ENCODE measurements around the gene ST3GAL5.

Gene ST3GAL5

DNA sequence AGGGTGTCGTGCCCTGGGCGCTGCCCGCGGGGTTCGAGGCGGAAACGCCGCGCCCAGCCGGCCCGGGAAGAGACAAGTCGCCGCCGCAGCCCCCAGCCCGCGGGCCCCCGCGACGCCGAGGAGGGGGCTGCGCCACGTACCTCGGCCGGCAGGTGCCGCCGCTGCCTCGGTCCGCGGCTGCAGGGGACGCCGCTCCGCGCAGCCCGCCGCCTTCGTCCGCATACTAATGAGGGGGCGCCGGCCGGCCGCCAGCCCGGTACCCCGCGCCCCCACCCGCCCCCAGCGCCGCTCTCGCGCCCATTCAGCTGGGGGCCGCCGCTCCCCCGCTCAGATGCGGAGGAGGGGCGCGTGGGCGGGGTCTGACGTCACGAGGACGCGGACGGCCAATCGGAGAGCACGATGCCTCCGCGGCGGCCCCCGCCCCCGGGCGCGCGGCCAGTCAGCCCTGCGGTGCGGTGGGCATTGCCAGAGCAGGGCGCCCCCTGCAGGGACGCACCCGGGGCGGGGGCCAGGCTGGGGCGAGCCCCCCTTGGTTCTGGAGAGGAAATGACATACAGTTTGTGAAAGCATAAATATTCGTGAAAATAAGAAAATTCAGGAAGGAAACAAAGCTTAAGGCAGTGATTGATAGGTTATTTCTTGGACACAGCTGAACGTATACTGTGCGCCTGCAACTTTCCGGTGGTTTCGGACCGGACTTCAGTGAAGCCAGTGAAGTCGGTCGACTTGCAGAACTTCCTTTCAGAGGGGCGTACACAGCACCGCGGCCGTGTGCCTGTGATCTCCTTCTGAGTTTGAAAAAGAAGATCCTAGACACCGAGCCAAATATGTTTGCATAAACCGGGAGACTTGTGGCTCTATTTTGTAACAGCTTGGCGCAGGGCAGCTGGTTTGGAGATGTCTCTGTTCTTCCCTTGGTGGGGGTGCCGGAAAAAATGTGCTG is at the start of gene ST3GAL5:
ST3GAL5 (minus strand) TSS at position 307 of the 943 bp plus-strand sequence; CDS start at position 222, 85 bp downstream.
- H3K4me3 ChIP-seq (ENCODE audit: low read depth, low read length) = peak within 1 kb of the TSS; percentile 64
- peak; percentile 53 for DNase-seq (ENCODE audit: low read depth)
- TF ChIP-seq CTCF (IDR thresholded peaks at IDR 0.05; ENCODE audit: low read depth, low read length, missing control alignments) = peak; percentile 69

DNA sequence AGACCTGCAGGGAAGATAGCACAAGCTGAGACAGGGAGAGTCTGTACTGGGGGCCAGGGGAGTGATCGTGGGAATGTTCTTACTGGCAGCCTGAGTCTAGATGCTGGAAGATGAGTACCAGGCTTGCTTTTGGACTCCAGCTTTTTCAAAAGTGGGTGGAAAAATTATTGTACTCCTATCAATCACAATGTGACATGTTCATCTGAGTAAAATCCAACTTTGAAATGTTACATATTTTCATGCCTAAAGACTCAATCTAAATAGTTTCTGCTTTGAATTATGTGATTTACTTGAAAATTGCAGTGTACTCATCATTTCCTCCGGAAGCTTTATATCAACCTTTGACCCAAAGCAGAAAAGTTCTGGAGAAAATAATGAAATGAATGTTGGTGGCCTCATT is 49.7 kb upstream of the ST3GAL5 start:
- no peak overlapping the region for H3K4me3 ChIP-seq (ENCODE audit: low read depth, low read length)
- no peak for DNase-seq (ENCODE audit: low read depth)
- TF ChIP-seq CTCF (IDR thresholded peaks at IDR 0.05; ENCODE audit: low read depth, low read length, missing control alignments) = no peak

DNA sequence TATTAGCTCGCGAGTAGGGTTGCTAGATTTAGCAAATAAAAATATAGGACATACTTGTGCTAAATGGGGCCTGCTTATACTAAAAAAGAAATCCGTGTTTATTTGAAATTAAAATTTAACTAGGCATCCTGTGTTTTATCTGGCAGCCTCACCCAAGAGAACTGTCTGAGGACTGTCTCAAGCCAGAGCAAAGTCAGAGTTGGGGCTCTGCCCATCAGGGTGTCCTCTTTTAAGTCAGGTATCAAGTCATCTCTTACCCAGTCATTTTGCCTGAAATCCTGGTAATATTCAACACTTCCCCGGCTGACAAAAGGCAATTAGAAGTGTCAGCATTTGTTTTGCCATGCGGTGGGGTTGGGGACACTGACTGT is 48.3 kb upstream of the ST3GAL5 start:
- DNase-seq (ENCODE audit: low read depth) = no peak
- no peak for TF ChIP-seq CTCF (IDR thresholded peaks at IDR 0.05; ENCODE audit: low read depth, low read length, missing control alignments)
- no peak overlapping the region for H3K4me3 ChIP-seq (ENCODE audit: low read depth, low read length)

DNA sequence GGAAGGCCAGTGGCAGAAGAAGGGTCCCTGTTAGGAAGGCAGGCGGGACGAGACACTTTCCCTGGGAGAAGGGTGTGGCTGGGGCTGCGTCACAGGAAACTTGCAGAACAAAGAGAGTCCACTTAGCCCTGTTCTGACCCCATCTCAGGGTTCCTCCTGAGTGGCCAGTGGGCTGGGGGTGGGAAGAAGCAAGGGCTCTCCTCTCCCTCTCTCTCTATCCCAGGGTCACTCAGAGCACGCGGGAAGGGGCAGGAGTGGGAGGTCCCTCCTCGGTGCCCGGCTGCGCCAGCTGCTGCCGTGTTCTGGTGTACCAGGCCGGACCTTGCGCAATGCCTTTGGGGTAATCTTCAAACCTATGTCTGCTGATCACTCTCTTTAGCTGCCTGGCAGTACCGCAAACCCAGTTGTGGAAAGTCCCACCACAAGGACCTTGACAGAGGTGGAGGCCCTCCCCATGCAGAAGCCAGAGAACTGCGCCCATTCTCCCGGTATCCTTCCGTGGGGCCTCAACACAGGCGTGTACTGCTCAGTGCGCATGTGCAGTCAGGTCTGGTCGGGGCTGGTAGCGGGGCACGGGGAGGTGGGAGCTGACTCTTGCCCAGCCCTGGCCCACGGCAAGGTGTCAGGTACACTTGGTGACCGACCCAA is 47.8 kb upstream of the ST3GAL5 start:
- TF ChIP-seq CTCF (IDR thresholded peaks at IDR 0.05; ENCODE audit: low read depth, low read length, missing control alignments) = no peak
- no peak overlapping the region for H3K4me3 ChIP-seq (ENCODE audit: low read depth, low read length)
- no peak for DNase-seq (ENCODE audit: low read depth)

- no peak for TF ChIP-seq CTCF (IDR thresholded peaks at IDR 0.05; ENCODE audit: low read depth, low read length, missing control alignments)
- DNase-seq (ENCODE audit: low read depth) = no peak
- H3K4me3 ChIP-seq (ENCODE audit: low read depth, low read length) = no peak overlapping the region
Measured at GRCh38 chr2:85935746-85936208, 47.0 kb upstream of the ST3GAL5 start.

- DNase-seq (ENCODE audit: low read depth) = no peak
Measured at GRCh38 chr2:85935170-85935745, 46.5 kb upstream of the ST3GAL5 start.

More at GRCh38 chr2:85935170-85935745, 46.5 kb upstream of the ST3GAL5 start:
- no peak for TF ChIP-seq CTCF (IDR thresholded peaks at IDR 0.05; ENCODE audit: low read depth, low read length, missing control alignments)
- no peak overlapping the region for H3K4me3 ChIP-seq (ENCODE audit: low read depth, low read length)
